Astrocyte of the spinal cord (primary cell): ENCODE results near the gene OR4A5.
"Not testable (repeated sequence)": the region's sequence is repeated elsewhere in the genome, so short reads cannot be mapped to it uniquely, and the experiment has no call there.

ENCODE experiments used
- DNase-seq: peaks from one replicate; pipeline ENCODE4 v3.0.0; 2011; ENCODE audit warnings: low read depth, low spot score
- H3K4me3 ChIP-seq: 2 replicates; pipeline ENCODE4 v1.5.1; 2011; ENCODE audit warnings: low read depth, mild to moderate bottlenecking, low read length, moderate library complexity
- in situ Hi-C: cut with HindIII; loops from 2 replicates; pipeline ENCODE4 v1.10.0; 2017; ENCODE audit warnings: low sequenced_read_pairs

Gene OR4A5, protein sequence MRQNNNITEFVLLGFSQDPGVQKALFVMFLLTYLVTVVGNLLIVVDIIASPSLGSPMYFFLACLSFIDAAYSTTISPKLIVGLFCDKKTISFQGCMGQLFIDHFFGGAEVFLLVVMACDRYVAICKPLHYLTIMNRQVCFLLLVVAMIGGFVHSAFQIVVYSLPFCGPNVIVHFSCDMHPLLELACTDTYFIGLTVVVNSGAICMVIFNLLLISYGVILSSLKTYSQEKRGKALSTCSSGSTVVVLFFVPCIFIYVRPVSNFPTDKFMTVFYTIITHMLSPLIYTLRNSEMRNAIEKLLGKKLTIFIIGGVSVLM

DNA sequence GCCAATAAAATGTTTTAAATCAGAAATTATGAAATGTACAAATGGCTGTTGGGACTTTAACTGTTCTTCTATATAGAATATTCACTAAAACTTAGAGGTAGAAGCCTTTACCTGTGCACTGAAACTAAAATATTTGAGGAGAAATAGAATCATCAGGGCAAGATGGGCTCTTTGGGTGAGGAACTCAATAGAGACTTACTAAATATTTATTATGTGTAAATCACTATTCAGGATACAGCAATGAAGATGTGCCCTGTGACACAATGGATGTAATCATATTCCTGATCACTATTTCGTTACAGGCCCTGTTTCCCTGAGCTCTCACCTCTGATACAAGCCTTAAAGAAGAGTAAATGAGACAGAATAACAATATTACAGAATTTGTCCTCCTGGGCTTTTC, at the start of gene OR4A5:
Gene OR4A5, plus strand, starts transcription at position 301 of the 400 bp plus-strand sequence. Its CDS starts 53 bp downstream, at position 354.
- in situ Hi-C loops, H3K4me3 ChIP-seq, DNase-seq: not testable (repeated sequence)

DNA sequence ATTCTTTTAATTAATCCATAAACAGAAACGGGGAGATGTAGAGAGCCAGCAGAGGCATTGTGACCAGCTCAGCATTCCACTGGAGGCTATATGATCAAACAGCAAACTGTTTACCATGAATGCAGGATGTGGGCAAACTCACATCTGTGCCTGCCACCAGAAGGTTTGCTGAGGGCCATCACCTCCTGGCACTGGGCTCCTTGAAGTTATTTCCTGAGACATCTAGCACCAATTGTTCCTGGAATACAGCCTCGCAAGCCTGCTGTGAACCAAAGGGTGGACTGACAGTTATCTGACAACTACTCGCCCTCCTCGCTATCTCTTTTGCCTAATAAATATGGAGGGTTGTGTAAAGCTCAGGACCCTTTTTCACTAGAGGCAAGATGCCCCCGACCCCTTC, 13.5 kb downstream of the OR4A5 start:
- DNase-seq, H3K4me3 ChIP-seq, in situ Hi-C loops: not testable (repeated sequence)
